ENCODE data around the gene SLC7A5.
"Not testable (repeated sequence)": the region's sequence is repeated elsewhere in the genome, so short reads cannot be mapped to it uniquely, and the experiment has no call there.

The SLC7A5 gene

GRCh38 chr16:87824016-87824990, 45.0 kb downstream of the SLC7A5 start:
- no peak for DNase-seq

- DNase-seq, result no peak
These were observed 46.0 kb downstream of the SLC7A5 start for GRCh38 chr16:87823181-87823929.

GRCh38 chr16:87822108-87822970, 47.0 kb downstream of the SLC7A5 start:
- no peak for DNase-seq

- DNase-seq, result no peak
These were observed 47.8 kb downstream of the SLC7A5 start for GRCh38 chr16:87821376-87822107.

GRCh38 chr16:87819983-87820382, 49.3 kb downstream of the SLC7A5 start:
- no peak for DNase-seq

- DNase-seq, result no peak
These were observed 50.0 kb downstream of the SLC7A5 start for GRCh38 chr16:87819282-87819681.

- DNase-seq, result no peak
These were observed 50.7 kb downstream of the SLC7A5 start for GRCh38 chr16:87818533-87819161.

- DNase-seq, result no peak
These were observed 51.4 kb downstream of the SLC7A5 start for GRCh38 chr16:87817910-87818309.

GRCh38 chr16:87817370-87817769, 51.9 kb downstream of the SLC7A5 start:
- not testable (repeated sequence) for DNase-seq

GRCh38 chr16:87816507-87817100, 52.7 kb downstream of the SLC7A5 start:
- no peak for DNase-seq

GRCh38 chr16:87815567-87815966, 53.7 kb downstream of the SLC7A5 start:
- DNase-seq, result peak in 3 of 56 donors; percentile 8 to 30 (median 17)

- DNase-seq, result no peak
These were observed 57.1 kb downstream of the SLC7A5 start for GRCh38 chr16:87812200-87812656.

GRCh38 chr16:87811454-87811853, 57.9 kb downstream of the SLC7A5 start:
- DNase-seq, result not testable (repeated sequence)

GRCh38 chr16:87809150-87809902, 60.0 kb downstream of the SLC7A5 start:
- DNase-seq, result no peak

- DNase-seq, result no peak
These were observed 61.2 kb downstream of the SLC7A5 start for GRCh38 chr16:87808108-87808507.

GRCh38 chr16:87806641-87807546, 62.4 kb downstream of the SLC7A5 start:
- DNase-seq, result peak in 38 of 56 donors; percentile 10 to 79 (median 39)

- no peak for DNase-seq
These were observed 63.1 kb downstream of the SLC7A5 start for GRCh38 chr16:87806261-87806640.

GRCh38 chr16:87803385-87803784, 65.9 kb downstream of the SLC7A5 start:
- no peak for DNase-seq

All from nucleus accumbens (tissue), 56 donors.